SK-N-MC (cell line): ENCODE results near the gene COL17A1.

Source experiments
- EZH2 ChIP-seq: fragments of 200-600 bp; sonication (generic); IDR thresholded peaks from one replicate; pipeline ENCODE4 v1.6.1; 2017; ENCODE audit warnings: antibody characterized with exemption
- FOXP2 ChIP-seq: optimal IDR thresholded peaks from 2 replicates; pipeline ENCODE3; 2011; ENCODE audit warnings: mild to moderate bottlenecking, moderate library complexity; ENCODE audit not compliant: insufficient read depth; ENCODE audit errors: extremely low read length, control extremely low read depth
- POLR2AphosphoS5 ChIP-seq: IDR thresholded peaks from 2 replicates; pipeline ENCODE4 v1.6.1; 2012; ENCODE audit warnings: mild to moderate bottlenecking, low read depth, low read length, borderline replicate concordance

DNA sequence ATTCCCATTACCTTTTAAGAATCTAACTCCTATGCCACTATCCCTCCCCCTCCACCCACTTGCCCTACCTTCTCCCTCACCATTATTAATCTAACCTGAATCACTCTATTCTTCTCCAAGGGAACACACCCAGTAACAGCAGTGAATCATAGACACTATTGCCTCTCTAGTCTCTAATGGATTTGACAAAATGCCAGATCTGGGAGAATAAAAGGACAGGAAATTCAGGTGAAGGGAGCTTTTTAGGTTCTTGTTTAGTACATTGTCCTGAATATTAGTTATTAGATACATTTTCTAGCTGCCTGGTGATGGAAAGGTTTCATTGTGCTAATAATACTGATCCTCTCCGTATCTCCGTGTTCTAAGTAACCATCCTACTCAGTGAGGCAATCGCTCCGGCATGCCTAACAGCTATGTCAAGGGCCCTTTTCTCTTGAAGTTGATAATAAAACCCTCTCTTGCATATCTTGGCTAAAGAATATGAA lies 32.2 kb upstream of the COL17A1 start:
- TF ChIP-seq POLR2AphosphoS5 (no peak), EZH2 (no peak), FOXP2 (no peak)
